ENCODE data around the gene SCFD2. TPM values are rescaled to one million over a fixed set of nuclear protein-coding genes. Genes with fewer than 3 reads are reported as not detected.
A peak's percentile ranks its signal among the peaks of the same experiment; 100 is the strongest.

Gene SCFD2
- total and polyA plus RNA-seq, 8 donors, result 4.0 to 13.5 (median 8.9) TPM

- no peaks in the 10 kb centered on the region for H3K9me3 ChIP-seq
- peaks cover 0 to 4% (median 0%) of the 10 kb centered on the region in 3 donors for H3K4me1 ChIP-seq
- no peaks in the 10 kb centered on the region for H3K36me3 ChIP-seq
- H3K27ac ChIP-seq, result no peak overlapping the region
- no peak for TF ChIP-seq CTCF (IDR thresholded peaks at IDR 0.05)
- no peak overlapping the region for H3K4me3 ChIP-seq
- no peak for ATAC-seq
- no peak for FAIRE-seq
- 76 to 77% methylated on average over 4 of the region's 4 CpGs for WGBS, 2 donors
- intact Hi-C loops (cut with DNase I), result no loop called here
- no peaks in the 10 kb centered on the region for H3K27me3 ChIP-seq
- no peak for DNase-seq
These were observed 499.1 kb downstream of the SCFD2 start for GRCh38 chr4:52866734-52867133.

- Histone ChIP-seq H3K36me3 (no peaks in the 10 kb centered on the region), H3K4me1 (peaks cover 0 to 4% (median 0%) of the 10 kb centered on the region in 3 donors), H3K9me3 (no peaks in the 10 kb centered on the region), H3K4me3 (no peak overlapping the region), H3K27ac (no peak overlapping the region), H3K27me3 (no peaks in the 10 kb centered on the region)
- 88 to 91% methylated on average over 9 of the region's 9 CpGs for WGBS, 2 donors
- TF ChIP-seq CTCF (IDR thresholded peaks at IDR 0.05), result no peak
- intact Hi-C loops (cut with DNase I), result no loop called here
- ATAC-seq (no peak), DNase-seq (no peak), FAIRE-seq (no peak)
These were observed 500.6 kb downstream of the SCFD2 start for GRCh38 chr4:52865300-52865699.

DNA sequence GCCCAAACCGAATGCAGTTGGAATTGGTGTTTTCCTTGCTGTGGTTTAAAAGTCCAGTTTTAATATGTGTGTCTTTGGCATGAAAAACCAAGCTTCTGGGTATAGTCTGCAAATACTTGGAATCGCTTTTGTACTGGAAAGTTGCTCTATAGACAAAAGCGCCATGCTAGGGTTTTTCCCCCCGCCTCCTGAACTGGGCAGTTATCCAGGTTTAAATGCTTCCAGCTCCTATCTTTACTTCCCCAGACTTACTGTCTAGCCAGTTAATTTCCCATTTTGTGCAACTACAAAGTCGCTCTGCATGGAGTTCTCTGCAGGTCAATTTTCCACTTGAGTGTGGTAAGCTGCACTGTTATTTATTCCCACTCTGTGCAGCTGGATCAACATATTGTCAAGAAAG is 501.1 kb downstream of the SCFD2 start:
- ATAC-seq (no peak), DNase-seq (no peak), FAIRE-seq (no peak)
- WGBS, 2 donors, result 59 to 71% methylated on average over 5 of the region's 5 CpGs
- Histone ChIP-seq H3K4me1 (peaks cover 0 to 4% (median 0%) of the 10 kb centered on the region in 3 donors), H3K27me3 (no peaks in the 10 kb centered on the region), H3K36me3 (no peaks in the 10 kb centered on the region), H3K27ac (no peak overlapping the region), H3K9me3 (no peaks in the 10 kb centered on the region), H3K4me3 (no peak overlapping the region)
- TF ChIP-seq CTCF (IDR thresholded peaks at IDR 0.05), result no peak
- intact Hi-C loops (cut with DNase I), result no loop called here

DNA sequence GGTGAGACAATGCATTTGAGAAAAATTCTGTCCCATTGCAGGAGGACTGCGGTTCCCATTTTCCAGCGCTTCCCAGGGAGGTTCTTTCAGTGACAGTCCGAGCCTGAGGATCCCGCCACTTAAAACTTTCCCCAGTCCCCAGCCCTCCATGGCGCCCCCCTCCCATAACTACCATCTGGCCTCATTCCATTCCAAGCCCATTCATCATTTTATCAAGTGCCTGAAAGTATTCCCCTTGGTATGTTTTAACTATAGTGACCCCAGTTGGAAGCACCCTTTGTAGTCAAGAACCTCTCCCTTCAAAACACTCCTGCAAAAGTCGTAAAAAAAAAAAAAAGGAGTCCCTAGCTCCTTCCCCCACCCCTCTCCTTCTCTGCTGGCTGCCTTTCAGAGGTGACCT is 502.5 kb downstream of the SCFD2 start:
- WGBS, 2 donors, result 81 to 83% methylated on average over 6 of the region's 6 CpGs
- intact Hi-C loops (cut with DNase I), result no loop called here
- H3K4me1 ChIP-seq, result peaks cover 0 to 4% (median 0%) of the 10 kb centered on the region in 3 donors
- no peak overlapping the region for H3K27ac ChIP-seq
- no peak overlapping the region for H3K4me3 ChIP-seq
- TF ChIP-seq CTCF (IDR thresholded peaks at IDR 0.05), result no peak
- H3K9me3 ChIP-seq, result no peaks in the 10 kb centered on the region
- H3K27me3 ChIP-seq, result no peaks in the 10 kb centered on the region
- FAIRE-seq, result no peak
- H3K36me3 ChIP-seq, result no peaks in the 10 kb centered on the region
- DNase-seq, result no peak
- no peak for ATAC-seq

DNA sequence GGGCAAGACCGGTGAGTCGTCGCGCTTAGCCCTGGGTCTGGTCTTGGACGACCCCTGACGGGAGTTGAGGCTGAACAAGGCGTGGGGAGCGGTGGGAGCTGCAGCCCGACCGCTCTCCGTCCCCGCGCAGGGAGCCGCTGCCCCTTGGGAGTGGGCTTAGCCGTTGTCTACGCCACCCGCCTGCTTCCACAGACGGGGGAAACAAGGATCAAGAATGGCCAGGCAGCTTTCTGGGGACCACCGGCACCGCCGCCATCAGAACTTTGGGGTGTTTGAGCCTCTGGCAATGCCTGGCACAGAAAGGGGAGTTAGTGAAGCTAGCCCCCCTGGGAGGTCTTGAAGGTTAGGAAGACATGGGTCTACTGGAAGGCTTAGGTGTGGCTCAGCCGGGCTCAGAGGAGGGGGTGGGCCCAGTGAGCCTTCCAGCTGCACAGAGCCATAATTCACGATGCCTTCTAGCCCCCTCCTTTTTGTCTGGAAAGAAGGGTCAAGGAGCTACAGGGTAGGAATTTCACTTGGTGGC is 503.2 kb downstream of the SCFD2 start:
- Histone ChIP-seq H3K27me3 (no peaks in the 10 kb centered on the region), H3K27ac (no peak overlapping the region), H3K9me3 (no peaks in the 10 kb centered on the region), H3K4me1 (peaks cover 0 to 4% (median 0%) of the 10 kb centered on the region in 3 donors), H3K4me3 (peak overlapping the region; percentile 18 to 65 (median 50)), H3K36me3 (no peaks in the 10 kb centered on the region)
- no peak for DNase-seq
- peak in 1 of 4 donors; percentile 1 for ATAC-seq
- TF ChIP-seq CTCF (IDR thresholded peaks at IDR 0.05), result no peak
- WGBS, 2 donors, result 13 to 19% methylated on average over 23 of the region's 23 CpGs
- FAIRE-seq, result no peak
- intact Hi-C loops (cut with DNase I), result no loop called here
